ENCODE results near the gene AP4M1.
"Not testable (repeated sequence)": the region's sequence is repeated elsewhere in the genome, so short reads cannot be mapped to it uniquely, and the experiment has no call there.

Gene AP4M1

GRCh38 chr7:100126931-100127865, 25.8 kb downstream of the AP4M1 start, which contains the start of gene MBLAC1:
TSS of gene MBLAC1 (plus strand) at chr7:100126967. CDS start at chr7:100127396, 429 bp downstream.
- peak; percentile 93 for DNase-seq (ENCODE audit: low spot score)

GRCh38 chr7:100127866-100128636, 26.6 kb downstream of the AP4M1 start:
- peak; percentile 45 for DNase-seq (ENCODE audit: low spot score)
- TF ChIP-seq CTCF (IDR thresholded peaks at IDR 0.05; ENCODE audit: extremely low read depth, missing control alignments), result no peak

More at GRCh38 chr7:100126931-100127865, 25.8 kb downstream of the AP4M1 start, which contains the start of gene MBLAC1:
- no peak for TF ChIP-seq CTCF (IDR thresholded peaks at IDR 0.05; ENCODE audit: extremely low read depth, missing control alignments)

- no peak for TF ChIP-seq CTCF (IDR thresholded peaks at IDR 0.05; ENCODE audit: extremely low read depth, missing control alignments)
- DNase-seq (ENCODE audit: low spot score), result no peak
Measured at GRCh38 chr7:100128637-100128963, 27.2 kb downstream of the AP4M1 start.

GRCh38 chr7:100130220-100130607, 28.8 kb downstream of the AP4M1 start:
- DNase-seq (ENCODE audit: low spot score), result not testable (repeated sequence)

- peak; percentile 93 for TF ChIP-seq CTCF (IDR thresholded peaks at IDR 0.05; ENCODE audit: extremely low read depth, missing control alignments)
- DNase-seq (ENCODE audit: low spot score), result peak; percentile 80
Measured at GRCh38 chr7:100130608-100131453, 29.4 kb downstream of the AP4M1 start.

- DNase-seq (ENCODE audit: low spot score), result no peak
Measured at GRCh38 chr7:100132126-100132525, 30.7 kb downstream of the AP4M1 start.

More at GRCh38 chr7:100132126-100132525, 30.7 kb downstream of the AP4M1 start:
- TF ChIP-seq CTCF (IDR thresholded peaks at IDR 0.05; ENCODE audit: extremely low read depth, missing control alignments), result no peak

Measured in GM20000 (cell line).